HG03196 (cell line): Measurements from ENCODE around the gene COL4A3.
"Not testable (repeated sequence)": the region's sequence is repeated elsewhere in the genome, so short reads cannot be mapped to it uniquely, and the experiment has no call there.

Experiments used
- ATAC-seq: cut with Tn5 transposase; IDR thresholded peaks from one replicate; pipeline ENCODE4 v1.9.1; 2021; ENCODE audit not compliant: unreplicated experiment

COL4A3 gene

GRCh38 chr2:227206406-227206805 lies 42.0 kb downstream of the COL4A3 start:
- ATAC-seq = no peak

GRCh38 chr2:227207573-227207972 lies 43.1 kb downstream of the COL4A3 start:
- no peak for ATAC-seq

GRCh38 chr2:227214622-227215041 lies 50.2 kb downstream of the COL4A3 start:
- no peak for ATAC-seq

- ATAC-seq = no peak
Measured at GRCh38 chr2:227219312-227220105, 55.1 kb downstream of the COL4A3 start.

- no peak for ATAC-seq
Measured at GRCh38 chr2:227221120-227221519, 56.7 kb downstream of the COL4A3 start.

GRCh38 chr2:227222292-227222691 lies 57.9 kb downstream of the COL4A3 start:
- ATAC-seq = no peak

- not testable (repeated sequence) for ATAC-seq
Measured at GRCh38 chr2:227225641-227226040, 61.2 kb downstream of the COL4A3 start.

GRCh38 chr2:227228061-227228667 lies 63.7 kb downstream of the COL4A3 start:
- no peak for ATAC-seq

- ATAC-seq = no peak
Measured at GRCh38 chr2:227230151-227230550, 65.7 kb downstream of the COL4A3 start.

- no peak for ATAC-seq
Measured at GRCh38 chr2:227234429-227234828, 70.0 kb downstream of the COL4A3 start.

GRCh38 chr2:227237786-227238185 lies 73.4 kb downstream of the COL4A3 start:
- no peak for ATAC-seq

GRCh38 chr2:227238238-227239237 lies 74.1 kb downstream of the COL4A3 start:
- ATAC-seq = no peak

- ATAC-seq = no peak
Measured at GRCh38 chr2:227241005-227241404, 76.6 kb downstream of the COL4A3 start.

GRCh38 chr2:227248876-227249275 lies 84.5 kb downstream of the COL4A3 start:
- ATAC-seq = no peak

GRCh38 chr2:227252831-227253230 lies 88.4 kb downstream of the COL4A3 start:
- ATAC-seq = no peak

GRCh38 chr2:227256605-227257004 lies 92.2 kb downstream of the COL4A3 start:
- ATAC-seq = no peak

- ATAC-seq = no peak
Measured at GRCh38 chr2:227257820-227258219, 93.4 kb downstream of the COL4A3 start.

- ATAC-seq = no peak
Measured at GRCh38 chr2:227260041-227260440, 95.6 kb downstream of the COL4A3 start.

- no peak for ATAC-seq
Measured at GRCh38 chr2:227267410-227268115, 103.1 kb downstream of the COL4A3 start.

- no peak for ATAC-seq
Measured at GRCh38 chr2:227280895-227281294, 116.5 kb downstream of the COL4A3 start.
